ENCODE data around the gene CDCP2. TPM values are rescaled to one million over a fixed set of nuclear protein-coding genes. Genes with fewer than 3 reads are reported as not detected.
A peak's percentile ranks its signal among the peaks of the same experiment; 100 is the strongest.

CDCP2 gene
- total RNA-seq (2014; rRNA removed; shearing (Covaris generic)), result not detected in 2 replicates
- polyA plus RNA-seq (2015; cell fraction: cytosol; rRNA removed), result 0.08 TPM in 1 of 2 replicates, not detected in the other
- 0.11 TPM in 1 of 2 replicates, not detected in the other for polyA plus RNA-seq (2015; cell fraction: nucleus; rRNA removed)

DNA sequence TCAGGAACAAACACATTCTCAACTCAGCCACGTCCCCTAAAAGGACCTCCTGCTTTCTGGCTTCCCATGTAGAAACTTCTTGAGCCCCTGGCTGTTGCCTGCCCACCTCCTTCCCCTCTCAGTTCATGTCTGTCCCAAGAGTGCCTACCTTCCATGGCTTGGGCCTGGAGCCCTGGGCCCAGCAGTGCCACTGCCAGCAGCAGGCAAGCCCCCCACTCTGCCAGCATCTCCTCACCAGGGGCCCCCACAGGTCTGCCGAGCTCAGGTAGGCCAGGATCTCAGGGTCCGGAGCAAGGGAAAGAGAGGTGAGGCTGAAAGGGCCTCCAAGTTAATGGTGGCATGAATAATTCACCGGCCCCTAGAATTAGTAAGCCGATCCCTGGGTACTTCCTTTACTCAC is at the start of gene CDCP2:
TSS of gene CDCP2 (minus strand) at position 305 of the 400 bp plus-strand sequence. CDS start at position 227, 78 bp downstream.
- DNase-seq (ENCODE audit: low read depth), result no peak

DNA sequence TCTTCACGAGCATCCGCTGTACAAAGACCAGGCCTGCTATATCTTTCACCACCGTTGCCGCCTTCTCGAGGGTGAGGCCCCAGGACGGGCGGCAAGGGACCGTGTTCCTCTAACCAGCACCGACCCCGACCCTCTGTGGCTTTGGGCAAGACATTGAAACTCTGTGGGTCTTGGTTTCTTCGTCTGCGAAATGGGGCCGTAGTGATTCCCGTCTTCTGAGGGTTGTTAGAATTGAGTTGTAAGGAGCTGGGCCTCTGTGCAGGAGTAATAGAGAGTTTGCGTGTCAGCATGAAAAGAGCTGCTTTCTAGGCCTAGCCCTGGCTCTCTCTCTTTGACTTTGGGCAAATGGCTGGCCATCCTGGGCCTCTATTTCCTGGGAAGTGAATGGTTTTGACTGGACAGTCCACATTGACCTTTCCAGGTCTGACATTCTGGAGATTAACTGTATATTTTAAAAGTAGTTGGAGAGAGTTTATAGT is 47.8 kb upstream of the CDCP2 start:
- no peak for DNase-seq (ENCODE audit: low read depth)

DNA sequence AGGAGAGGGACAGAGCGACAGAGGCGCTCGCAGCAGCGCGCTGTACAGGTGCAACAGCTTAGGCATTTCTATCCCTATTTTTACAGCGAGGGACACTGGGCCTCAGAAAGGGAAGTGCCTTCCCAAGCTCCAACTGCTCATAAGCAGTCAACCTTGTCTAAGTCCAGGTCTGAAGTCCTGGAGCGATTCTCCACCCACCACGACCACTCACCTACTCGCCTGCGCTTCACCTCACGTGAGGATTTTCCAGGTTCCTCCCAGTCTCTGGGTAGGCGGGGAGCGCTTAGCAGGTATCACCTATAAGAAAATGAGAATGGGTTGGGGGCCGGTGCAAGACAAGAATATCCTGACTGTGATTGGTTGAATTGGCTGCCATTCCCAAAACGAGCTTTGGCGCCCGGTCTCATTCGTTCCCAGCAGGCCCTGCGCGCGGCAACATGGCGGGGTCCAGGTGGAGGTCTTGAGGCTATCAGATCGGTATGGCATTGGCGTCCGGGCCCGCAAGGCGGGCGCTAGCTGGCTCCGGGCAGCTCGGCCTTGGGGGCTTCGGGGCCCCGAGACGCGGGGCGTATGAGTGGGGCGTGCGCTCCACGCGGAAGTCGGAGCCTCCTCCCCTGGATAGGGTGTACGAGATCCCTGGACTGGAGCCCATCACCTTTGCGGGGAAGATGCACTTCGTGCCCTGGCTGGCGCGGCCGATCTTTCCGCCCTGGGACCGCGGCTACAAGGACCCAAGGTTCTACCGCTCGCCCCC is 47.1 kb upstream of the CDCP2 start, which contains the start of the genes CYB5RL and MRPL37:
TSS of gene CYB5RL (minus strand) at position 266 of the 754 bp plus-strand sequence. CDS start 4,414 bp downstream, outside the sequence.
TSS of gene MRPL37 (plus strand) at position 403 of the 754 bp plus-strand sequence. CDS start at position 480, 77 bp downstream.
- DNase-seq (ENCODE audit: low read depth), result peak; percentile 97

DNA sequence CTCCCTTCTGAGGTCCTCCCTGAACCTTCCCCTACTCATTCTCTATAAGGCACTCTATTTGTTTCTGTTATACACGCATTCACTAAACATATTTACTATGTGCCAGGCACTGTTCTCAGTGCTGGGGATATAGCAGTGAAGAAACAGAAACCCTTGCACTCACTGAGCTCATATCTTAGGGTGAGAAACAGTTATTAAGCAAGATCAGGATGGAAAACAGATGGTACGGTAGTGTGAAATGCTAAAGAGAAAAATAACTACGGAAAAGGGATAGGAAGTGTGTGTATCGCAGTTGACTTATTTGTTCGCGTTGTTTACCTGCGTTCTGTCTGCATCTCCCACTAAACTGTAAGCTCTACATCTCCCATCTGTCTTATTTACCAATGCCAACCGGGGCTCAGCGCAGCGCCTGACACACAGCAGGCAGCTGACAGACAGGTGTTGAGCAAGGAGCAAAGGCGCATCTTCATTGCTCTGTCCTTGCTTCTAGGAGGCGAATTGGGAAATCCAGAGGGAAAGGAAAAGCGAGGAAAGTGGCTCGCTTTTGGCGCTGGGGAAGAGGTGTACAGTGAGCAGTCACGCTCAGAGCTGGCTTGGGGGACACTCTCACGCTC is 46.5 kb upstream of the CDCP2 start:
- DNase-seq (ENCODE audit: low read depth), result no peak

DNA sequence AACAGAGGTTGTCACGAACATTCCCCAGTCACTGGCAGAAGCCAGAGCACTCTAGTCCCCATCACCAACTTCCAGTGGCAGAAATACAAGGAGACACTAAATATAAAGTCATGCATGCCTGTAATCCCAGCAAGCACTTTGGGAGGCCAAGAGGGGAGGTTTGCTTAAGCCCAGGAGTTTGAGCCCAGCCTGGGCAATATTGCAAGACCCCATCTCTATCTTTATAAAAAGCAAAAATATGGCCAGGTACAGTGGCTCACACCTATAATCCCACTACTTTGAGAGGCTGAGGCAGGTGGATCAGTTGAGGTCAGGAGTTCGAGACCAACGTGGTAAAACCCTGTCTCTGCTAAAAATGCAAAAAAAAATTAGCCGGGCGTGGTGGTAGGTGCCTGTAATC is 40.7 kb upstream of the CDCP2 start:
- no peak for DNase-seq (ENCODE audit: low read depth)

DNA sequence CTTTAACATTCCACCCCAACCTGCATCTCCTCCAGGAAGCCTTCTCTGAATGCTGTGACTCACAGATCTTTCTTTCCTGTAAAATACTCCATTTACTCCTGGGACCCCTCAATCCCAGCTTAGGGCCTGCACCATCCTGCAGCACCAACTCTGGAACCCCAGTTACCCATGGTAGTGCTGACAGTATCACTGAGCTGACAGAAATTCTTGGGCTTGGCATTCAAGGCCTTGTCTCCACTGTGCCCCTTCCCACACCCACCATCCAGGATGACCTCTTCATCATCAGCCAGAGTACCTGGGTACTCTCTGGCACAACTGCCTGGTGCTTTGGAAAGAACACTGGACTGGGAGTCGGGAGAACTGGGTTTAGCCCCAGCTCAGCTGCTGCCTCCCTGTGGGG is 38.7 kb upstream of the CDCP2 start:
- DNase-seq (ENCODE audit: low read depth), result no peak

DNA sequence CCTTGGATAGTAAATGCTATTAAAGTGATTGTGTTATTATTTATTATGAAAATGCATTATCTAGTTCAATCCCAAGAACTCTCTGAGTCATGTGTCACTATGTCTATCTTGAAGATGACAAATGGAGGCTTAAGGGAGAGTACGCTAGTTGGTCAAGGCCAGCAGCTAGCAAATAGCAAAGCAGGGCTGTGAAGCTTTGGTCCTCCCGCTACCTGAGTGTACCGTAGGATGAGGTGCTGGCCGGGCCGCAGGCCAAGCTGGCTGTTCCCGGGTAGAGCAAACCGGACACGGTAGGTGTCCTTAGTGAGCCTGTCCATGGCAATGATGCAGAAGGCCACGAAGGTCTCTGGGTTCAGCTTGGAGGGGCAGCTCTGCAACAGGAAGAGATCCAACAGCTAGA is 37.7 kb upstream of the CDCP2 start:
- no peak for DNase-seq (ENCODE audit: low read depth)

DNA sequence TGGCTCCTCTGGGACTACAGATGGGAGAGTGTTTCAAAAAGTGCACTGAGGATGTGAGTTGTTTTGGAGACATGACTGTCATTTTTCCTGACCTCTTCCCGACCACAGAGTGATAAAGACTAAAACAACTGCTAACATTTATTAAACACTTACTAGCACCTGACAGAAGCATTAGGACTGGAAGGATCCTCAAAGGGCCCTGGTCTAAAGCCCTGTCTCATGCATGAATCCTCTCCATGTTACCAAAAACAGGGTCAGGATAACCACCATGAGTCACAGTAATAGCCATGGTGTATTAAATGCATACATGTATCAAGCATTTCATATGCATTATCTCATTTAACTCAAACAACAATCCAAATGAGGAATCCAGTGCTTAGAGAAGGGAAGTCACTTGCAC is 35.5 kb upstream of the CDCP2 start:
- DNase-seq (ENCODE audit: low read depth), result no peak

DNA sequence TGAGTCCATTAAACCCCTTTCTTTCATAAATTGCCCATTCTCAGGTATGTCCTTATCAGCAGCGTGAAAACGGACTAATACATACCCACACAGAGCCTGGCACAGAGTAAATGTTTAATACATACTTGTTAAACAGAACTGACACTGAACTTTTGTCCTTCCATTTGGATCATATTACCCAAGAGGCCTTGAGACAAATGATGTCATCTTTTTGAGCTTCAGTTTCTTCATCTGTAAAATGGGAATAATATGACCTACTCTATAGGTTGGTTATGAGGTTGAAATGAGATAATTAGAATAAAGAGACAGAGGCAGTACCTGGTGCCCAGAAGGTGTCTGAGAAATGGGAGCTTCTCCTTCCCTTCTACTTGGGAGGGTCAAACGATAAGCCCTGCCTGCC is 33.3 kb upstream of the CDCP2 start:
- no peak for DNase-seq (ENCODE audit: low read depth)

DNA sequence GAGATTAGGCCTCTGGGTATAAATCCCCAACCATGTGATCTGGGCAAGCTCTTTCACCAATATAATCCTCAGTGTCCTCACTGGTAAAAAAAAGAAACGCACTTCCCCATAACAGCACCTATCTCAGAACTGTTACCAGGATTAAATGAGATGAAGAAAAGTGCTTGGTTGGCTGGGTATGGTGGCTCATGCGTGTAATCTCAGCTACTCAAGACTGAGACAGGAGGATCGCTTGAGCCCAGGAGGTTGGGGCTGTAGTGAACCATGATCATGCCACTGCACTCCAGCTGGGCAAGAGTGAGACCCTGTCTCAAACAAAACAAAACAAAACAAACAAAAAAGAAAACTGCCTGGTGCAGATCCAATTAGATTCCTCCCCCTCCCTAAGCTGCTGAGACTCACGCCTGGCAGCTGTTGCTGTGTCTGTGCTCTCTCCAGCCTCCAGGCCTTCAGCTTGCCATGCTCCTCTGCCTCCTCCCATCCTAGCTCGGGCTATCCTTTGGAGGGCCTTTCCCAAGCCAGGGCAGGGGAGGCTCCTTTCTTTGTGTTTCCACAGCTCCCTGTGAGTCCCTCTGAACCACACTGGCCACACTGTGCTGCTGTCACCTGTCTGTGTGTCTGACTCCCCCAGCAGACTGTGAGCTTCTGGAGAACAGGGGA is 28.0 kb upstream of the CDCP2 start:
- no peak for DNase-seq (ENCODE audit: low read depth)

DNA sequence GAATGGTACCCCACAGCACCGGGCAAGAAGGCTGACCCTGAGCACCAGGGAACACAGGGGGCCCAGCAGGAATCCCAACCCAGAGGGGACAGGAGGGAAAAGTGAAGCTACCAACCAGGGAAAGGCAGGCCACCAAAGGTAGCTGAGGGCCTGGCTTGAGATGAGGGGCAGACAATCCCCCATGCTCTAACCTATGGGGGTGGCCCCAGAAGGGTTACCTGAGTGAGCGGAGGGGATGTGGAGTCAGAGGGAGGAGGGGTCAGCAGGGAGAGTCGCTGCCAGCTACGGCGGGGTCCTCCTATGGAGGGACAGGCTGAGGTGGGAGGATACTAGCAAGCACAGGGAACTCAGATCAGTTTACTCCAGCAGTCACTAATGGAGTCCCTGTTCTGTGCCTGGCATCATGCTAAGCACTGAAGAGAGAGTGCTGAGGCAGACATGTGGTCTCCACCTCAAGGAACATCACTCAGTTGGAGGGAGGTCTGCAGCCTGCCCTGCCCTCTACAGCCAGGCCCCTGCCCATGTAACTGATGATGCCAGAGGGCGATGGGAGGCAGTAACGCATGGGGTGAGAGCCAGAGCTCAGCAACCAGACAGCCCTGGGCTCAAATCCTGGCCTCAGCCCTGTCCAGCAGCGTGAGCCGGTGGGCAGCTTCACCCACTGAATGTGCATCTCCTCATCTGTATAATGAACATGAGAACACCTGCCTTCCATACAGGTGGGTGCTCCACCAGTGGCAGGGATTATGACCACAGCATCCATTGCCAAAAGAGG is 25.7 kb upstream of the CDCP2 start:
- no peak for DNase-seq (ENCODE audit: low read depth)

DNA sequence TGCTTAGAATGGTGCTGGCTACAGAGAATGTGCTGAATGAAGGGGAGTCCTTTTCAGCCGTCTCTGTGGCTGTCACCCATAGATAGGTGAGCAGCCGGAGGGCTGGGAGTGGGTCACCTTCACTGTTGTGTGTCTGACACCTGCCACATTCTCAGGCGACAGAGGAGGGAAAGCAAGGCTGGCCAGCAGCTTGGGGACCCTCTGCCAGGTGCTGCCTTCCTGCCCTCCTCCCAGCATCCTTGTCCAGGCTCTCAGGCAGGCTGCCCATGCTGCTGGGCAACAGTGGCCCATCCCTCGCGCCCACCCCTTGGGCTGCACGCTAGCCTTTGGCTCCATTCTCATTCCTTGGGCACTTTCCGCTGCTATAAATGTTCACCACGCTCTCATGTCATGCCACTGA is 24.9 kb upstream of the CDCP2 start:
- DNase-seq (ENCODE audit: low read depth), result no peak

DNA sequence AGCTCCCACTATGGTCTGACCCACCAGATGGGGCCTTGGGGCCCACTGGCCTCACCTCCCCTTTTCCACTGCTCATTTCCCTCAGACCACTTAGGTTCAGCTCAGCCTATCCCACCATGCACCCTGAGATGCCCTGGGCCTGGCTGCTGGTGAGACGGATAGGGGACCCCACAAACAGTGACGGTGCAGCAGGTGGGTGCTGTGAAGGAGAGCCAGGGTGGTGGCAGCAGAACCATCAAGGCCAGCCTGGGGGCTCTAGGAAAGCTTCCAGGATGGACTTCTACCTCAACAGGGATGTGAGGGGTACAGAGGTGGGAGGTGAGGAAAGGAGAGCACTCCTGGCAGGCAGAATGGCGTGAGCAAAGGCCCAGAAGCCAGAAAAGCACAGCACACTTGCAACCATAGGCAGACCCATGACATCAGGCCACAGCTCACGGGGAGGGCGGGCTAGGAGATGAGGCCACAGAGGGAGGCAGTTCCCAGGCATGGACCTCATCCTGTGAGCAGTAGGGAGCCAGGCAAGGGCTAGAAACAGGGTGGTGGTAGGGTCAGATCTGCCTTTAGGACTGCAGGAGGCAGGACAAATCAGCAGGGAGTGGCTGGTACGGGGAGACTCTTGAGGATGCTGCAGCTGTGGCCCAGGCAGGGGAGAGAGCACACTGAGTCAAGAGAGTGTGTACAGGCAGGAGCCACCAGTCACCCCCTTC is 24.0 kb upstream of the CDCP2 start:
- no peak for DNase-seq (ENCODE audit: low read depth)

DNA sequence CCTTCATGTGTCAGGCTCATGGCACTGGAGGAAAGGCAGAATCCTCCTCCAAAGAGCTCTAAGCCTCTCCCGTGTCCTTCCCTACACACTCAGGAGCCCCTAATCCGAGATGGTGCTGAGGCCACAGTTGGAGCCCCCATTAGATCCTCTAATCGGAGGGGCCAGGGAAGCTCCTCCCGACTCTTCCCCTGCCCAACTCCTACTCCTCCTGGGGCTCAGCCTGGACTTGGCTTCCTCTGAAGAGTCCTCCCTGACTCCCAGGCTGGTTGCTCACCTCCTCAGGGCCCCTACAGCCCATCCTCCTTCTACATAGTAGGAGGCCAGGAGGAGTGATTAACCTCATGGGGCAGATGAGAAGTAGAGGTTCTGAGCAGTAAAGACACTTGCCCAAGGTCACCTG is 21.3 kb upstream of the CDCP2 start:
- no peak for DNase-seq (ENCODE audit: low read depth)

DNA sequence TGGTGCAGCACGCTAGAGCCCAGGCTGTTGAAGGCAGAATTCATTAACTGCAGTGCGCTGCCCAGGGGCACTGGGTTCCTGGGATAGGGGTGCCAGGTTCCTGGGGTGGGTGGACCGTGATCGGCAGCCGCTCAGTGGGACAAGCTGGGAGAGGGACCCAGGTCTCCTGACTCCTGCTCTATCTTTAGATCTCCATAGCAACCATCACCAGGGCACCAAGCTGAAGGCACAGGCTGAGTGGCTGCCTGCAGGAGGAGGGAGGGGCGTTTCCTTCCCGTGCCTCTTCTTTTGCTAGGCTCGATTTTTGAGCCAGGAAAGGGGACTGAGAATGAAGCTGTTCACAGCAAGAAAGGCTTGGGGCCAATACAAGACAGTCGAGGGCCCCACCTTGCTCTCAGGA is 20.9 kb upstream of the CDCP2 start:
- DNase-seq (ENCODE audit: low read depth), result no peak

DNA sequence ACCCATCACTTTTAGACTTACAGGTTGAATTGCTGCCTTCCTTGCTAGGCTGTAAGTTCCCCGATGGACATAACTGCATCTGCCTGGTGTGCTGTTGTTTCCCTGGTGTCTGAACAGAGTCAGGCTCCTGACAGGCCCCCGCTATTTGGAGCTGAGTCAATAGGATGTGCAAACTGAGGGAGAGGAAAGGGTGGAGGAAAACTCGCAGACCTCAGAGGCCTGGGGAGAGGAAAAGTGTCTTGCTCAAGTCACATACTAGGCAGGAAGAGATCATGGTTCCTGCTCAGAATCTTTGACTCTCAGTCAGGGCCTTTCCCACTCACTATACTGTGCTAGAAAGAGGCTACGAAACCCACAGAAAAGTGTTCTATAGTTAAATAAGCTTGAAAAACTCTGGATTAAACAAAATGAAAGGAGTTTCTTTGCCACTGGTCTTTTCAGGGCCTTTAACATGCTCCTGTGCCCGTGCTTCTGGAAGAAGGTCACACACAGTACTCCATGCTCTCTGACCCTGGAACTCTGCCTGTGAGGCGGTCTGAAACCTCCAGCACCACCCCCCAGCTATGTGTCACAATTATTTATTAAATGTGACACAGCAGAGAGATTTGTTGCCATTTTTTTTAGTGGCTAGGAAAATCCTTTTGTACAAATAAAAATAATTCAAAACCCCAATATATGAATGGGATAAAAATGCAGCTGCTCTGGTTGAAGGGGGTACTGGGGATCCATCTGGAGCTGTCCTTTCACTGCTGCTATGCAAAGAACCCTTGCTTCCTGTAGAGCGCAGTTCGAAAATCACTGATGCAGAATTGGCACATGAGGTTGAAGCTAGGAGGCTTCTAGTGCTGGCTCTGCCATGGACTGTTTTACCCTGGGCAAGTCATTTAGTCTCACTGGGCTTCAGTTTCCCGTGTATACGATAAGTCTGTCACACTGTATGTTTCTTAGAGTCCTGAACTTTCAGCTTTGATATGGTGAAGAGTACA is 20.1 kb upstream of the CDCP2 start:
- peak; percentile 48 for DNase-seq (ENCODE audit: low read depth)

DNA sequence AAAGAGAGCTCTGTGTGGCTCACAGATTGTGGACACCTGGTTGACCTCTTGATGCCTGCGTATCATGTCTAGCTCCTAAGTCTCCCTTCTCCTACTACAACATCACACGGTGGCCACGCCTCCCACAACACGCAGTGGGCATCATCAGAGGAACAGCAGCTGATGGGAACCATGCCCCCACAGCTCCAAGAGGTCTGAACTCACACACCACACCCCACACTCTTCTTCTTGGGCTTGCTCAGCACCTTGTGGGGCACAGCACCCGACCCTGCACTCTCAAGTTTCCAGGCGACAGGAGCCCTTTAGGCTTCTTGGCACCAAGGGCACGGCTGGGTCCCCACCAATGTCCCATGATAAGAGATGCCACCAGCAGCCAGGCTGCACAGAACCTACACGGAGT is 18.8 kb upstream of the CDCP2 start:
- no peak for DNase-seq (ENCODE audit: low read depth)

DNA sequence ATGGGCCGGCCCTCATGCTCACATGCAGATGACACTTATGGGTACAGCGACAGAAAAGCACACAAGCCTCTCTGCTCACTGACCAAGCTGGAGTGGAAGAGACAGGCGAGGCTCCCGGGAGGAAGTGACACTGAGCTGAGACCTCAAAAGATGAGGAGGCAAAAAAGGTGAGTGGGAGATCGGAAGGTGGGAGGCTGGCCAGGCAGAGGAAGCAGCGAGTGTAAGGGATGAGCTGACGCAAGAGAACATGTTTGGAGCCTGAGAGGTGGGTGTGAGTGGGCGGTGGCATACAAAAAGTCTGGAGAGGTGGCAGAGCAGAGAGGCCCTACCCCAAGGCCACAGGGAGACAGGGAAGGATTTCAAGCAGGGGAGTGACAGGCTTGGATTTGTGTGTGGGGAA is 18.2 kb upstream of the CDCP2 start:
- DNase-seq (ENCODE audit: low read depth), result no peak

DNA sequence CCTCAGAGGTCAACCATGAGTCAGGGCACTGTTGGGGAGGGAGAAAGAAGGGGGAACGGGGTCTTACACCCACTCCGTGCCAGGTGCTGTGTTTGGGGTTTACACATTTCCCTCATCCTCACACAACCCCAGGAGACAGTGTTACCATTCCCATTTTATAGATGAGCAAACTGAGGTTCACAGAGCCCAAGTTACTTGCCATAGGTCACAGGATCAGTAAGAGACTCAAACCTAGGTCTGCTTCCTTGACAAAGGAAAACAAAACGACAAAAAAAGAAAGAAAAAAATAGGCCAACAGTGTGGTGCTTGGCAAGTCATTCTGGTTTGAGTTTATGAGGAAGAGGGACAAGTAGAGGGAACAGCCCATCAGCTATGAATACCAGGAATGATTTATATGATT is 16.3 kb upstream of the CDCP2 start:
- DNase-seq (ENCODE audit: low read depth), result no peak
